GM18502 (cell line): ENCODE data around the gene NF2.

Experiments
- ATAC-seq: cut with Tn5 transposase; IDR thresholded peaks from one replicate; pipeline ENCODE4 v1.9.1; 2021; ENCODE audit warnings: mild to moderate bottlenecking; ENCODE audit not compliant: unreplicated experiment, poor library complexity

NF2 gene

GRCh38 chr22:29660021-29660420 lies 56.6 kb downstream of the NF2 start:
- ATAC-seq: no peak

- no peak for ATAC-seq
These were observed 57.9 kb downstream of the NF2 start for GRCh38 chr22:29661336-29661735.

GRCh38 chr22:29663180-29663821 lies 59.9 kb downstream of the NF2 start:
- ATAC-seq: no peak

GRCh38 chr22:29665486-29665885 lies 62.1 kb downstream of the NF2 start:
- ATAC-seq: no peak

DNA sequence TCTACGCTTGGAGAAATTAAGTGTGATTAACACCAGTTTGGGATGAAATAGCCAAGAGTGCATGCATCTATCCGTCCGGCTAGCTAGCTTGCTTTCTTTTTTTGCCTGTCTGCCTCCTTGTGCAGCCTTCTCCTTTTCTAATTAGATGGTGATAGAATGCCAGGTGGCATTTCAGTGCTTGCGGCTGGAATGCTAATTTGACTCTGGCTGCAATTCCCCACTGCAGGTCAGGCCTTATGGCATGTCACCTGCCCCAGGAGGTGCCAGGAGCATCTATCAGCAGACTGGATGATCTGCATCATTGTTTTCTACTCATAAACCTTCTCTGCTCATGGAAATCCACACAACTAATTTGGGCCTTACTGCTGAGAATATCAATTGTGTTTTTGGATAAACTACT lies 65.2 kb downstream of the NF2 start:
- ATAC-seq: no peak

DNA sequence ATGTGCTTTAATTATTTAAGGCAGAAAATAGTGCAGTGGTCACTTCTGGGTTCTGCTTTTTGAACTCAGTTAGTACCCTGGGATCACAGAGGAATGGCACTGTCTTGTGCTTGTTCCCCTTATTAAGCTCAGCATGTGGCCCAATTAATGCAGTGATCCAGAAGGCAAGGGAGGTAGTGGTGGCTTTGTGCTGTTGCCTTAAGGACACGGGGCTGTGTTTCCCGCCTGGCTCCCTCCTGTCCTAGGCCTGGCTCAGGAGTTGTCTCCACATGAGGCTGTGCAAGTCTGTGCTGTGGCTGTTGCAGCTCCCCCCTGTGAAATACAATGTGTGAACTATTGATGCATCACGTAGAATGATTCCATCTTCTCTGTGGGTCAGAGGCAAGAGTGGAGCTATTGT lies 67.2 kb downstream of the NF2 start:
- no peak for ATAC-seq

DNA sequence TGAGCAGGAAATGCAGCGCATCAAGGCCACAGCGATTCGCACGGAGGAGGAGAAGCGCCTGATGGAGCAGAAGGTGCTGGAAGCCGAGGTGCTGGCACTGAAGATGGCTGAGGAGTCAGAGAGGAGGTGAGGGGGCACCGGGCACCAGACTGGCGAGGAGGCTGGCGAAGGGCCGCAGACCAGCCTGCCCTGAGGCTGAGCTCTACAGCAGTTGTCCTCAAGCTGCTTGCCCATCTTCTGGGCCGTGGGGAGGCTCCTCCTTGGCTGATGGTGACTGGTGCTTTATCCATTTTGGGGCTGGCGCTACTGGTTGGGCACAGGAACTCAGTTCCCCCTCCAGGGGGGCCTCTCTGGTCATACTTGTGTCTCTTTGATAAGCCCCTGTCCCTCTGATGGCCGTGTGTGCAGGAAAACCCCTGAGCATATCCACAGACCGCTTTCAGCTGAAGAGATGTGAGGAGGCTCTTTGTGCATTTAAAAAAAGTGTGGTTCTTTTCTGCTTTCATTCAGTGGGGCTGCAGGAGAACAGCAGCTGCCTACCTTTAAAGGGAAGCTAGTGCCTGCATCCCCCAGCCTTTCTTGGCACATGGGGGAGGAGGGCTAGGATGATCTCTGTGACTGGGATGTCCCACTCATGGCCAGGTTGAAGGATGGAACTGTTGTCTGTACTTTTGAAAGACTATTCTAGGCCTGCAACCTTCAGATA lies 70.1 kb downstream of the NF2 start:
- ATAC-seq: no peak

DNA sequence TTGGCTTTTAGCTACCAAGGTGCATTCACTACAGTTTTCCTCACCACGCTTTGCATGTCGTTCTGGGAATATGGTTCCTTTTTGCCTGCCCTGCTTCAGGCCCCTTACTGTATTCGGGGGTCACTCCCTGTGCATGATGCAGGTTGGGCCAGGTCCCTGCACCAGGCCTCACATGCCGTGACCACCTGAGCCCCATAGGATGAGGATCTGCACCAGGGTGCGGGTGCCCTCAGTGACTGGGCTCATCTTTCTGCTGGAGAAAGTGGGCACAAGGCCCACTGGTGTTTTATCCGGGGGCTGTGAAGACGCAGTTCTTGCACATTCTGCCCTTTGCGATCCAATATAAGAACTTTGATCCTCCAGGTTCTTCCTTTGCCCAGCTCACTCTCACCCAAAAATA lies 70.7 kb downstream of the NF2 start:
- no peak for ATAC-seq

DNA sequence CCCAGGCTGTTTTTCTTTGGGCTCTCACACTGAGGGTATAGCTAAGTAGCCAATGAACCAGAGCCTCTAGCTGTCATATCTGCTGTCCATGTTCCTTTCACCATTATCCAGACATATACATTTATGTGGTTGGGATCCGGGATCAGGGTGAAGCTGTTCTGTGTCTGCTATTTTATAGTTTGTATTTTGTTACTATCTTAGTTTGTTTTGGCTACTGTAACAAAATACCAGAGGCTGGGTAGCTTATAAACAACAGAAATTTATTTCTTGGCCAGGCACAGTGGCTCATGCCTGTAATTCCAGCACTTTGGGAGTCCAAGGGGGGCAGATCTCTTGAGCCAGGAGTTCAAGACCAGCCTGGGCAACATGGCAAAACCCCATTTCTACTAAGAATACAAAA lies 75.9 kb downstream of the NF2 start:
- no peak for ATAC-seq

DNA sequence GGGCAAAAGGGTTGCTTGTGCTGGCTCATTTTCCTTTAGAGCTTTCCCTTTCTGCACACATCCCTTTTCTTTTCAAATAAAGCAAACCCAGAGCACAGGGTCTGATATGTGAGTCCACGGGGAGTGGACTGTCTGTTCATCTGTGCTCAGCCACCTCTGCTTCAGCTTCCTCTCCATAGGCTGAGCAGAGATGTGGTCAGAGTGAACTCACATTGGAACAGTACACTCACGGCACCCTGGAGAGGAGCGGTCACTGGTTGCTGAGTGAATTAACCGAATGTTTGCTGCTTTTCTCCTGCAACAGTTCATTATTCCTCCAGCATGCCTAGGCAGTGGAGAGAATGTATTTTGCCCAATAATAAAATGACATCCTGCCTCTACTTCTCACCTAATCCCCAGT lies 80.1 kb downstream of the NF2 start:
- ATAC-seq: no peak

DNA sequence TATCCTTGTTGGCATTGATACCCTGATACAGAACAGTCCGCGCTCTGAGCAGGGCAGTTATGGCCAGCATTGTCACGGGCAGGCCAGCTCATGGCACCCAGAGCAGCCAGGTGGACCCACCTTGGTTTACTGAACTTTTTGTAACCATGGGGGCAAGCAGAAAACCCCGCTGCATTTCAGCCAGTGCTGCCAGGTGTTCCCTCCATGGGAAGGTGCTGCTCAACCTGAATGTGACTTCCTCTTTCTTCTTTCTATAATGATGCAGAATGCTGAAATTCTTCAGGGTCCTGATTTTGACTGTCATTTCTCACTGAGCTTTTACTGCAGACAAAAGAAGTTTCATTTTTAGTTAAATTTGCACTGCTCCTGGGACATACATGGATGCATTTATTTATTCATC lies 80.8 kb downstream of the NF2 start:
- no peak for ATAC-seq

GRCh38 chr22:29689206-29689879 lies 85.9 kb downstream of the NF2 start:
- ATAC-seq: no peak

- no peak for ATAC-seq
These were observed 86.4 kb downstream of the NF2 start for GRCh38 chr22:29689880-29690213.

DNA sequence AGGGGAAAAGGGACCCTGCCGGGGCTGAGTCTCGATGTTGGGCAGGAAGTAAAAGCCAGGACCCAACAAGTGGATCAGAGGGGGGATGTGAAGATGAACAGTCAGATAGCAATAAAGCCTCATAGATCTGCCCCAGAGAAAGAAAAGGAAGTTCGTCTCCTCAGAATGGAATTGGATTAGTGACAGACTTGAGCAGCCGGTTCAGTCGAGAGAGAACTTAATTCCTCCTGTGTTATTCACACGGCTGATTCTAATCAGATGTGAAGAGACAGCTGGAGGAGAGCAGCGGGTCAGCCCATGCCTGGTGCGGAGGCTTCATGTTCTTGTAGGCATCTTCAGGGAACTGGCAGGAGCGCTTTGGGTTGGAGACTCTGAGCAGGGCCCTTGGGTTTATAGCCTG lies 87.0 kb downstream of the NF2 start:
- no peak for ATAC-seq

- no peak for ATAC-seq
These were observed 88.3 kb downstream of the NF2 start for GRCh38 chr22:29691636-29692326.

GRCh38 chr22:29692327-29692640 lies 88.9 kb downstream of the NF2 start:
- ATAC-seq: no peak

DNA sequence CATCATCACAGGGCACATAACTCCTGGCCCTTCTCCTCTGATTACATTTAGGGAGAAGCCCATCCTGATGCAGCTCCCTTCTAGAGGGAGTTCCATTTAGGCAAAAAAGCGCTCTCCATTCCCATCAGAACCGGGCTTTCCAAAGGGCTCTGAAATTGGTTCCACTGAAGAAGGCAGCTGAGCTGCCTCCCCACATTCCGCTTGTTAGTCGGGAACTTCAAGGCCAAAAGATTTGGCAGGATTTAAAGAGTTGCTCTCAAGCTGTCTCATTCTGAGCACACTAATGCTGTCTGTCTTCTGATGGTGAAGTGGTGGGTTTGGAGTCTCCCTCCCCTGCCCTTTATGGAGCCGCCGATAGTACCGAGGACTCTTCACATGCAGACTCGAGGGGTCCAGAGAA lies 89.7 kb downstream of the NF2 start:
- no peak for ATAC-seq

DNA sequence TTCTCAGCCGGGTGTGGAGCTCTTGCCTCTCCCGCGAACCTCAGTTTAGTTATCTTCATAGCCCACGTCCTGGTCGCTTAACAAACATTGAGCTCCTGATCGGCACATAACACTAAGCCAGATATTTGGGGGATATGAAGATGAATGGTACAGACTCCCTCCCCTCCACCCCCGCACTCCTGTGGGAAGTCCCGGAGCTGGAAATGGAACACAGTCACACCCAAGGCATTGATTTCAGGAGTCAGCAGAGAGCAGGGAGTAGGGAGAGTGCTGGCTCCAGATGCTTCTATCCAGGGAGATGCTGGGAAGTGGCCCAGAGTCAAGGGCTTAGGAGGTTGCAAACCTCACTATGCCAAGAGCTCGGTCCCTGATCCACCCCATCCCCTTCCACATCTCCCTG lies 90.2 kb downstream of the NF2 start:
- ATAC-seq: no peak

DNA sequence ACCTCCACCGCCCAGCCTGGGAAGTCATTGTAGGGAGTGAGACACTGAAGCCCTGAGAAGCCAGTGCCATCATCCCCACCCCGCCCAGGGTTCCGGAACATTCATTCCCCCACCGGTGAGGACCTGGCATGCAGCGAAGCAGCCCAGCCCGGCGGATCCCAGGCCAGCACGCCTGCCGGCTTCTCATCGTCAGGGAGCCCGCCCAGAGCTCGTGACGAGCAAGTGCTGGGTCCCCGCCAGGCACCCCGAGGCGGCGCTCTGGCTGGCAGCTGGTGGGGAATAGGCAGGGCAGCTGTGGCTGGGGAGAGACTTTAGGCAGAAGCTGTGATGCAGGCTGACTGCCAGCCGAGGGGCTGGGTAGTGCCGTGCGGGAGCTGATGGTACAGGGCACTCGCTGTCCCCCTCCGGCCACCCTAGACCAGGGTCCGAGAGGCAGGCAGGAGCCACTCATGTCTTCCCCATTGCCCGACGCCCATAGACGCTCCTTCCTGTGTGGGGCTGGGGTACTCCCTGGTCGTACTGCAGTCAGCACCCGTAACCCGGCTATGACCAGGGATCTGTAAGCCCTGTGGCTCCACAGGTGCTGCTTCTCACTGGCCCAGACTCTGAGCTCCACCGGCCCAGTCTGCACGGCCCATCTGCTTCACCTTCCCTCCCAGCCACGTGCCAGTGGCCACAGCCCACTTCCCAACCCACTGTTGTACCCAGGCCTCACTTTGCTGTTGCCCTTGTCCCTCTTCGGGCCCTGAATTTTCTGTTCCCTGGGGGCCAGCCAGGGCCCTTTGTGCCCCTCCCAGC lies 91.9 kb downstream of the NF2 start:
- ATAC-seq: no peak

DNA sequence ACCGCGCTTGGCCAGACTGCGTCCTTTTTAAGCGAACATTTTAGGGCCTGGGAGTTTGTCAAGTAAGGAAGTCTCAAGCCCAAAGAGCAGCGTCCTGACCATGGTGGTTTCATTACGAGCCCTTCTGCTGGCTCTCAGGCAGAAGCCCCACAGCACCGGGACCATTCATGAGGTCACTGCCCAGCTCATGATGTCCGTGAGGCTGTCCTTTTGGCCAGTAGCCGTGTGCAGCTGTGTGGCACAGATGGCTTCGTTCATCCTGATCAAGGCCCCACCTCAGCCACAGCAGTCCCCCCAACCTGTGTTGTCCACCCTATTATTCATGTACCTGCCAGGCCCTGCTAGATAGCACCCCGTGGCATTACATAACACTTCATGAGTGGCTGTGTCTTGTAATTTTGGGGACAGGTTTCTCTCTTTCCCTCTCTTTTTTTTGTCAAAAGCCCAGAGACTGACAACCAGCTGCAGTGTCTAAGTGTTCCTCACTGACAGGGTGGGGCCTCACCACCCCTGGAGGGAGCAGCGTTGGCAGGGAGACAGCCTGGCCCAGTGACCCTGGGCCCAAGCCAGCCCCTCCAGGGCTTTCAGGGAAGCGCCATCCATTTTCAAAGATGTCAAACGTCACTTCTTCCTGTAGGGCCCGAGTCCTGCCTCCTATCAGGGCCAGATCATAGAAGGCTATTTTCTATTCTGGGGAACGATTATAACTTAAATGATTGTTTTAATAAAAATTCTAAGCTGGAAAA lies 94.6 kb downstream of the NF2 start:
- no peak for ATAC-seq
